Fibroblast of the aortic adventitia (primary cell): ENCODE data around the gene USP2. TPM values are rescaled to one million over a fixed set of nuclear protein-coding genes. Genes with fewer than 3 reads are reported as not detected.
A peak's percentile ranks its signal among the peaks of the same experiment; 100 is the strongest.
"Not testable (repeated sequence)": the region's sequence is repeated elsewhere in the genome, so short reads cannot be mapped to it uniquely, and the experiment has no call there.

Experiments used
- DNase-seq: peaks from one replicate; pipeline ENCODE4 v3.0.0-alpha.2; 2010; ENCODE audit warnings: low read depth
- H3K4me3 ChIP-seq: 2 replicates; pipeline ENCODE4 v1.5.1; 2011; ENCODE audit warnings: low read depth, mild to moderate bottlenecking, control low read depth, low read length, moderate library complexity
- CTCF ChIP-seq: IDR thresholded peaks from 2 replicates; pipeline ENCODE4 v1.5.1; 2011; ENCODE audit warnings: mild to moderate bottlenecking, low read length, control low read depth, inconsistent platforms; ENCODE audit not compliant: insufficient read depth
- total RNA-seq: library from RNA; depleted of rRNA; stranded (reverse); fragments of >200 nt; gene quantifications from 2 replicates; pipeline ENCODE4 v1.2.3, GENCODE V29; 2012; ENCODE audit warnings: low replicate concordance

Gene USP2
- total RNA-seq, 1 donor, result 0.36 TPM

- DNase-seq, result no peak
- TF ChIP-seq CTCF, result no peak
- H3K4me3 ChIP-seq, result no peak overlapping the region
These were observed 6.6 kb upstream of the USP2 start for GRCh38 chr11:119388103-119388502.

GRCh38 chr11:119384332-119384731 lies 2.8 kb upstream of the USP2 start:
- H3K4me3 ChIP-seq, result no peak overlapping the region
- TF ChIP-seq CTCF, result no peak
- DNase-seq, result no peak

DNA sequence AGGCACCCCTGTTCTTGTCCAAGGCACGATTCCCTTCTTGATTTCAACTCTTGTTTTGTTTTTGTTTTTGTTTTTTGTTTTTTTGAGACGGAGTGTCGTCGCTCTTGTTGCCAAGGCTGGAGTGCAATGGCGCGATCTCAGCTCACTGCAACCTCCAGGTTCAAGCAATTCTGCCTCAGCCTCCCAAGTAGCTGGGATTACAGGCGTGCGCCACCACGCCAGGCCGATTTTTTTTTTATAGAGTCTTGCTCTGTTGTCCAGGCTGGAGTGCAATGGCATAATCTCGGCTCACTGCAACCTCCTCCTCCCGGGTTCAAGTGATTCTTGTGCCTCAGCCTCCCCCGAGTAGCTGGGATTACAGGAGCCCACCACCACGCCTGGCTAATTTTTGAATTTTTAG lies 1.0 kb upstream of the USP2 start:
- H3K4me3 ChIP-seq, DNase-seq: not testable (repeated sequence)

DNA sequence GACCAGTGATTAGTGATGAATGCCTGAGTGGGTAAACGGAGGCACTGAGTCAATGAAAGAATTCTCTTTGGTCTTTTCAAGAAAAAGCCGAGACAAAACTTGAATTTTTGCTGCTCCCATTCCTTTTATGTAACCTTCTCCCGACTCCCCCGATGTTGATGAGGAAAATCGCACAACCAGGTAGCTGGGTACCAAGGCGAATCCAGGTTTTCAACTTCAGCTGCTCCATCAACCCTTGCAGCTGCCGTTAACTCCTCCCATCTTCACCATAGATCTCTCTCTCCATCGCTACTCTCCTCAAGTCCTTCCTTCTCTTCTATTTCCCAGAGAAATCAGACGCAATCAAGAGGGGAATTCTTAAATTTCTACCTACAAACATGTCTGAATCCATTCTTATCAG lies 611 bp upstream of the USP2 start:
- no peak for TF ChIP-seq CTCF
- peak overlapping the region; percentile 67 for H3K4me3 ChIP-seq
- DNase-seq, result no peak

DNA sequence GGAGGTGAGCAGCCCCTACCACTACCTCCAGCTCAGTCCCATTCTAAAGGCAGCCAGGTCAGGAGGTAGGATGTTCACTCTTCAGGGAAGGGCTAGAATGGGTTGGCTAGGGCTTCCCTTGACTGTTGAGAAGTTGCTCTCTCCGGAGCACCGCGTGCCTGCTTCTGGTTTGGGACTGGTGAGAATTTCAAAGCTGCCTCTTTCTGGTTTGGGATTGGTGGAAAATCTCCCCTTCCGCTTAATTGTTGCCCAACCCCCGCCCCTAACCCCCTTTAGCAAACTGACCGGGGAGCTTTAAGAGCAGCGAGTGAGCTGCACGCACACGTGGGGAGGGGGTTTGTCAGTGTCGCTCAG lies 686 bp downstream of the USP2 start:
- TF ChIP-seq CTCF, result no peak
- peak overlapping the region; percentile 68 for H3K4me3 ChIP-seq
- no peak for DNase-seq

DNA sequence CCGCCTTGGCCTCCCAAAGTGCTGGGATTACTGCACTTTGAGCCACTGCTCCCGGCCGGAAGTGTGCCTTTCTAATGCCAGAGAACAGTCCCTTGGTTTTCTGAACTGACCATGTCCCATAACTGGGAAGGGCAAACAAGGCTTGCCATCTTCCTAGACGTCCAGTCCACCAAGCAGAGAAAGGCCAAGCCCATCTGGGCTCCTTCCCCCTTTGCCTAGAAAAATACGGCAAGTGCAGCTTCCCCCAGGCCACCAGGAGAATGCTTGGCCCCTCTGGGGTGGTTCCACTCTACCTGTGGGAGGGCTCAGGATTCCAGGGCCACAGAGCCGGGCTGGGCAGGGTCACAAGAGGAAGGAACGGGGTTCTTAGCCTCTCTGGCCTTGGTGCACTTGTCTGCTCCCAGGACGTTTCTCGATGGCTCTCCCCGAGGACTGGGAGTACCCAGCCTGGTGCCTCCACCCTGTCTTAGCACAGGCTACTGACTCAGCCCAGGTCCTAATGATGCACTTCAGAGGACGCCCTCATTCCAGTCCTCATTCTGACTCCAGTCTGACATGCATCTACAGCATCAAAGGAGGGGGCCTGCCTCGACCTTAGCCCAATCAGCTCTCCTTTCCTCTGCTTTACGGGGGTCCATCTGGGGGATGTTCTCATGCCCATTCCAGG lies 1.2 kb downstream of the USP2 start:
- H3K4me3 ChIP-seq, result no peak overlapping the region
- DNase-seq, result no peak
- TF ChIP-seq CTCF, result no peak

GRCh38 chr11:119378851-119379465 lies 2.5 kb downstream of the USP2 start:
- no peak overlapping the region for H3K4me3 ChIP-seq
- no peak for TF ChIP-seq CTCF
- no peak for DNase-seq
